GM12873 (cell line): ENCODE data around the gene PLEKHG4B.

ENCODE experiments used
- TF ChIP-seq, protein P1 (sequence below): IDR thresholded peaks from 2 replicates; pipeline ENCODE4 v1.5.1; 2012; ENCODE audit warnings: low read depth, mild to moderate bottlenecking, moderate library complexity, low read length, control low read depth; ENCODE audit not compliant: insufficient read depth; ENCODE audit errors: missing control alignments

PLEKHG4B gene

DNA sequence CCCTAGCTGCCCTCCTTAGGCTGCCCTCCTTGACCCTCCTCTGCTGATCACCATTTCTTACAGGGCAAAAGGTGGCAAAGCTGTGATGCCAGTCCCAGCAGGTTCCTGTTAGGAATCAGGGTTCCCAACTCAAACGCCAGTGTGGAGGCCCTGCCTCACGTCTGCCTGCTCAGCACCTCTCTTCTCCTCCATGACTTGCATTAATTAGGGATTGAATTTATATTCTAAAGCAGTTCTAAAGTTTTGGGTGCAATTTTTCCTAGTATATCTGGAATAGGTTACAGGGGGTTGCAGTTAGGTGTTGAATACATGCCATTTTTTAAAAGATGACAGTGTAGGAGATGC, 13.2 kb upstream of the PLEKHG4B start:
- TF ChIP-seq, protein P1, sequence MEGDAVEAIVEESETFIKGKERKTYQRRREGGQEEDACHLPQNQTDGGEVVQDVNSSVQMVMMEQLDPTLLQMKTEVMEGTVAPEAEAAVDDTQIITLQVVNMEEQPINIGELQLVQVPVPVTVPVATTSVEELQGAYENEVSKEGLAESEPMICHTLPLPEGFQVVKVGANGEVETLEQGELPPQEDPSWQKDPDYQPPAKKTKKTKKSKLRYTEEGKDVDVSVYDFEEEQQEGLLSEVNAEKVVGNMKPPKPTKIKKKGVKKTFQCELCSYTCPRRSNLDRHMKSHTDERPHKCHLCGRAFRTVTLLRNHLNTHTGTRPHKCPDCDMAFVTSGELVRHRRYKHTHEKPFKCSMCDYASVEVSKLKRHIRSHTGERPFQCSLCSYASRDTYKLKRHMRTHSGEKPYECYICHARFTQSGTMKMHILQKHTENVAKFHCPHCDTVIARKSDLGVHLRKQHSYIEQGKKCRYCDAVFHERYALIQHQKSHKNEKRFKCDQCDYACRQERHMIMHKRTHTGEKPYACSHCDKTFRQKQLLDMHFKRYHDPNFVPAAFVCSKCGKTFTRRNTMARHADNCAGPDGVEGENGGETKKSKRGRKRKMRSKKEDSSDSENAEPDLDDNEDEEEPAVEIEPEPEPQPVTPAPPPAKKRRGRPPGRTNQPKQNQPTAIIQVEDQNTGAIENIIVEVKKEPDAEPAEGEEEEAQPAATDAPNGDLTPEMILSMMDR = no peak

DNA sequence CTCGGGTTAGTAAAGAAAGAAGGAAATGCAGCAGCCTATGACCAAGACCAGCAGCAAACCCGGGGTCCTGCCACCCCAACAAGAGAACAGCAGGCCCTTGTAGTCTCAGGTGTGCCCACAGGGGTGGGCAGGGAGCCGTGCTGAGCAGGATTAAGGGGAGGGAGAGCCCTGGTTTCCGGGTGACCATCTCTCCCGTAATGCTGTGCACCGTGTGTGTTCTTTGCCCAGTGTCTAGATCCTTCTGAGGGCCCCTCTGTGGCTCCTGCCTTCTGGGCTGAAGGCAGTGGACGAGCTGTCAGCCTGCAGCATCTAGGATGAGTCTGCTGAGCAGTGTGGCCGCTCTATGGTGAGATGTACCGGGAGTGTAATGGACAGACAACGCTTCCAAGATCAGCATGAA, 12.7 kb upstream of the PLEKHG4B start:
- TF ChIP-seq, protein P1 = no peak

DNA sequence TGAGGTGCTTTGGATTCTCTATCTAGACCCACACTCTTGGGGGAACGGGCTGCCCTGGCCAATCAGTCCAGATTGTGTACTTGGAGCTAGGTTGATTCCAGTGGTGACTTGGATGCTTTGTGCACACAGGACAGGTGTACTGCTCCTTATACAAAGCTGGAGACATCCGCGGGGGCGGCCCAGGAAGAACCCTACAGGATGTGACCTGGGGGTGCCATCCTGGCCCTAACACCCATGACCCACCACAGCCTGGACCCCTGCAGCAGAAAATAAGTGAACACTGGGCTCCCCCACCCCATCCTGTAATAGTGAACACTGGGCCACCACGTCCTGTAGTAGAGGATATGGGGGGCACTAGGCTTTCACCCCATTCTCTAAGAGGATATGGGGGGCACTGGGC, 12.1 kb upstream of the PLEKHG4B start:
- TF ChIP-seq, protein P1 = no peak

DNA sequence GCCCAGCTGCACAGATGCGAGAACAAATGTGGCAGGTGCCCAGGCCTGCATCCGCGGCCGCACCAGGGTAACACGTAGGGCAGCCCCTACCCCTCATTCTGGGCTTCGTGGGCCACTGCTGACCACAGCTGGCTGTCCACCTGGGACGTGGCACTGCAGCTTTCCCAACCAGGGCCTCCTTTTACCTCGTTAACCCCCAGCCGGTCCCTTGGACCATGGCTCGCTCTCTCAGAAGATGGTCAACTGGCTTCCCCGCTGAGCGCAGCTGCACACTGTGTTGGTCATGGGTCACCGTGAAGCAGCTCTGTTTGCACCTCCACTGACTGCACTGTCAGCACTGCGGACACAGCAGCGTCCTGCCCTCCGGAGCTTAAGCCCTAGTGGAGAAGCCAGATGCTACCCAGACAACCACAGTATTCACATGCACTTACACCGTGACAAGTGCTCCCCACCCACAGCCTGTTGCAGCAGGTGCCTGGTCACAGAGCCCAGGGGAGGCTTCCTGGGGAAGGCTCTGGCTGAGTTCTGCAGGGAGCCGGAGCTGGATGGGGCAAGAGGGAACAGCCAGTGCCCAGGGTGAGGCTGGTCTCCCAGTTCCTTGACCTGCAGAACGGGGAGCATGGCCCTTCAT, 10.5 kb upstream of the PLEKHG4B start:
- TF ChIP-seq, protein P1 = no peak

DNA sequence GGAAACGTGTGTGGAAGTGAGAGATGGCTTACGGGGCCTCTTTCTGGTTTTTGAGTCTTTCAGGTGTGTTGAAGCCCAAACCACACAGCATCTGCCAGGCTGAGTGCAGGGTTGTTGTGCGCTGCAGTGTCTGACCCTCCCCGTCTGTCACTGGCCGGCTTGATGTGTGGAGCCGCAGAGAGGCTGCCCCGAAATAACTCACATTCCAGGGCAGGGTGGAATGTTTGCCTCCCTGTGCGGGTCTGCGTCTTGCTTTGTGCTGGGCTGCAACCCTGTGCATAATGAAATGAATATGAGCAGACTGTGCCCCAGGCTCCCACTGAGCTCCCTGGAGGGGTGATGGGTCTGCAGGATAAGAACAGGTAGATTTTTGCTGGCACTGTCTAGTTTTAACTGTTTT, 9.9 kb upstream of the PLEKHG4B start:
- TF ChIP-seq, protein P1 = no peak

DNA sequence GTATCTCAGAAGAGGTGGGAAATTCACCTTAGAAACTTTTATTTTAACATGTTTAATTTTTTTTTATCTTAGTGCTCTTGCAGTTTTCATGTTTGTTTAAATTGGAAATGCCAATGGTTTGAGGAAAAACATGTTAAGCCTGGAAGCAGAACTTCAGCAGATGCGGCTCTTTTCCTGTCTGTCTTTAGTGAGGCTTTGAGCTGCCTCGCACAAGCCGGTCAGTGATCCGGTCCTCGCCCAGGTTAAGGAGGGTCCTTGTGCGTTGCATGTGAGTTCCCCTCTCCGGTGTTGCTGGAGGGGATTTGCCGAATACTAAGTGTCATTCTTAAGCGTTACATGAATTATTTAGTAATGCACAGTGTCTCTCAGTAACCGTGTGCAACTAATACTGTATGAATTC, 9.4 kb upstream of the PLEKHG4B start:
- TF ChIP-seq, protein P1 = no peak

DNA sequence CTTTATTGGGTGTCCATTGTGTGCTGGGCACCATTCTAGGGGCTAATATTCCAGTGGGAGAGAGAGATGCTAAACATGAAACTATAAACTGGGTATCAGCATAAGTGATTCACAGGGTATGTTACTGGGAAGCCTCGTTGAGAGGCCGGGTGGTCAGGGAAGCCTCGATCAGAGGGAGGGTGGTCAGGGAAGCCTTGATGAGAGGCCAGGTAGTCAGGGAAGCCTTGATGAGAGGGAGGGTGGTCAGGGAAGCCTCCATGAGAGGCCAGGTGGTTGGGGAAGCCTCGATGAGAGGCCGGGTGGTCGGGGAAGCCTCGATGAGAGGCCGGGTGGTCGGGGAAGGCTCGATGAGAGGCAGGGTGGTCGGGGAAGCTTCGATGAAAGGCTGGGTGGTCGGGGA, 8.9 kb upstream of the PLEKHG4B start:
- TF ChIP-seq, protein P1 = no peak
